IMR-90 (cell line): ENCODE measurements around the gene TRAPPC5. TPM values are rescaled to one million over a fixed set of nuclear protein-coding genes. Genes with fewer than 3 reads are reported as not detected.

Experiments
- ATAC-seq: fragments of 200-7000 bp; cut with Tn5 transposase; 2 replicates; pipeline ENCODE4 v1.9.1; 2020; ENCODE audit warnings: low read depth, mild to moderate bottlenecking, moderate library complexity
- BruUV-seq: library from RNA; stranded (reverse); fragments of 400-500 nt; replicated peaks from 2 replicates; lab custom pipeline; 2021; lab: Mats Ljungman, UMichigan
- CTCF ChIA-PET: fragments of 300-600 bp; formaldehyde crosslinking; extraction: SDS; loops from one replicate; lab custom pipeline; 2021; ENCODE audit warnings: antibody characterized with exemption; lab: Yijun Ruan, JAX
- POLR2A ChIA-PET: fragments of 300-600 bp; sonication (Branson Sonifier 250); formaldehyde crosslinking; loops from one replicate; lab custom pipeline; 2022; ENCODE audit warnings: antibody characterized with exemption; ENCODE audit not compliant: unreplicated experiment; lab: Charles Lee
- DNase-seq: peaks from one replicate; pipeline ENCODE4 v3.0.0; 2013
- H2AFZ ChIP-seq: replicated peaks from 2 replicates; pipeline ENCODE3; 2013; ENCODE audit warnings: low read length, mild to moderate bottlenecking; ENCODE audit not compliant: poor library complexity
- H2AK5ac ChIP-seq: 2 replicates; pipeline ENCODE4 v1.6.1; 2013; ENCODE audit warnings: low read depth, low read length, inconsistent platforms
- H2AK9ac ChIP-seq: replicated peaks from 2 replicates; pipeline ENCODE3; 2013; ENCODE audit warnings: mild to moderate bottlenecking, low read depth, low read length, moderate library complexity; ENCODE audit not compliant: poor library complexity
- H2BK120ac ChIP-seq: 2 replicates; pipeline ENCODE4 v1.6.1; 2013; ENCODE audit warnings: low read depth, low read length, inconsistent platforms
- H2BK15ac ChIP-seq: 3 replicates; pipeline ENCODE4 v1.6.1; 2013; ENCODE audit warnings: low read depth, low read length, inconsistent platforms
- H2BK20ac ChIP-seq: 2 replicates; pipeline ENCODE4 v1.6.1; 2013; ENCODE audit warnings: low read depth, mild to moderate bottlenecking, inconsistent platforms, low read length, moderate library complexity
- H2BK5ac ChIP-seq: 2 replicates; pipeline ENCODE4 v1.6.1; 2013; ENCODE audit warnings: mild to moderate bottlenecking, low read depth, low read length, inconsistent platforms; ENCODE audit not compliant: poor library complexity, severe bottlenecking
- H3K14ac ChIP-seq: replicated peaks from 2 replicates; pipeline ENCODE4 v1.6.1; 2013; ENCODE audit warnings: low read depth, low read length, inconsistent platforms
- H3K18ac ChIP-seq: 2 replicates; pipeline ENCODE4 v1.6.1; 2013; ENCODE audit warnings: low read depth, low read length, control low read depth
- H3K23ac ChIP-seq: 2 replicates; pipeline ENCODE4 v1.6.1; 2013; ENCODE audit warnings: low read depth, low read length, inconsistent platforms
- H3K27ac ChIP-seq: 2 replicates; pipeline ENCODE4 v1.5.1; 2013; ENCODE audit warnings: mild to moderate bottlenecking, control low read depth, low read length; ENCODE audit not compliant: insufficient read depth
- H3K27me3 ChIP-seq: 2 replicates; pipeline ENCODE4 v1.6.1; 2013; ENCODE audit warnings: low read length; ENCODE audit not compliant: control insufficient read depth, insufficient read depth
- H3K36me3 ChIP-seq: 2 replicates; pipeline ENCODE4 v1.6.1; 2013; ENCODE audit warnings: low read length, mixed read lengths; ENCODE audit not compliant: control insufficient read depth, insufficient read depth
- H3K4ac ChIP-seq: 2 replicates; pipeline ENCODE4 v1.6.1; 2013; ENCODE audit warnings: low read depth, low read length, inconsistent platforms
- H3K4me1 ChIP-seq: 2 replicates; pipeline ENCODE4 v1.6.1; 2013; ENCODE audit warnings: low read length, mixed read lengths; ENCODE audit not compliant: control insufficient read depth, insufficient read depth
- H3K4me2 ChIP-seq: 2 replicates; pipeline ENCODE4 v1.6.1; 2013; ENCODE audit warnings: low read depth, mild to moderate bottlenecking, control low read depth, low read length, moderate library complexity
- H3K4me3 ChIP-seq: 2 replicates; pipeline ENCODE4 v1.5.1; 2013; ENCODE audit warnings: low read depth, mild to moderate bottlenecking, control low read depth, low read length, moderate library complexity; ENCODE audit not compliant: insufficient read depth
- H3K56ac ChIP-seq: 2 replicates; pipeline ENCODE4 v1.6.1; 2013; ENCODE audit warnings: low read length, inconsistent platforms; ENCODE audit not compliant: insufficient read depth; ENCODE audit errors: extremely low read depth
- H3K79me1 ChIP-seq, 2 experiments: 2 replicates each; pipeline ENCODE4 v1.6.1; 2013; ENCODE audit warnings: low read length in 2 of 2, inconsistent platforms in 1 of 2, low read depth in 1 of 2
- H3K9ac ChIP-seq: 2 replicates; pipeline ENCODE4 v1.6.1; 2013; ENCODE audit warnings: low read depth, low read length, control low read depth
- H3K9me1 ChIP-seq: 2 replicates; pipeline ENCODE4 v1.6.1; 2013; ENCODE audit warnings: low read length, inconsistent platforms; ENCODE audit not compliant: insufficient read depth
- H3K9me3 ChIP-seq: 2 replicates; pipeline ENCODE4 v1.6.1; 2013; ENCODE audit warnings: low read length; ENCODE audit not compliant: control insufficient read depth, insufficient read depth
- H4K20me1 ChIP-seq: 2 replicates; pipeline ENCODE4 v1.6.1; 2013; ENCODE audit warnings: low read length, inconsistent platforms; ENCODE audit not compliant: insufficient read depth
- H4K5ac ChIP-seq: 2 replicates; pipeline ENCODE4 v1.6.1; 2013; ENCODE audit warnings: mild to moderate bottlenecking, low read depth, low read length, control low read depth
- H4K8ac ChIP-seq, 2 experiments: 2 replicates each; pipeline ENCODE4 v1.6.1; 2013; ENCODE audit warnings: low read depth in 2 of 2, low read length in 2 of 2, control low read depth in 1 of 2, inconsistent platforms in 1 of 2
- H4K91ac ChIP-seq: 2 replicates; pipeline ENCODE4 v1.6.1; 2013; ENCODE audit warnings: low read depth, low read length, inconsistent platforms; ENCODE audit not compliant: insufficient read depth
- BHLHE40 ChIP-seq: fragments of 150-350 bp; IDR thresholded peaks from 2 replicates; pipeline ENCODE4 v1.6.1; 2016; ENCODE audit warnings: mild to moderate bottlenecking, low read depth, low read length
- CEBPB ChIP-seq: IDR thresholded peaks from 2 replicates; pipeline ENCODE4 v1.6.1; 2012; ENCODE audit warnings: low read depth, low read length, improper control_type of control experiment
- FOS ChIP-seq: fragments of 150-350 bp; IDR thresholded peaks from 2 replicates; pipeline ENCODE4 v1.6.1; 2016; ENCODE audit warnings: low read depth, low read length
- MAZ ChIP-seq: IDR thresholded peaks from 2 replicates; pipeline ENCODE4 v1.6.1; 2012; ENCODE audit warnings: low read depth, mild to moderate bottlenecking, low read length, improper control_type of control experiment, moderate library complexity, borderline replicate concordance
- MXI1 ChIP-seq: IDR thresholded peaks from 2 replicates; pipeline ENCODE4 v1.6.1; 2012; ENCODE audit warnings: low read depth, mild to moderate bottlenecking, low read length, moderate library complexity, borderline replicate concordance
- NFE2L2 ChIP-seq: fragments of 150-350 bp; IDR thresholded peaks from 2 replicates; pipeline ENCODE4 v1.6.1; 2016; ENCODE audit warnings: low read depth, mild to moderate bottlenecking, low read length
- POLR2A ChIP-seq: IDR thresholded peaks from 2 replicates; pipeline ENCODE4 v1.6.1; 2012; ENCODE audit warnings: mild to moderate bottlenecking, low read depth, low read length
- RAD21 ChIP-seq: IDR thresholded peaks from 2 replicates; pipeline ENCODE4 v1.6.1; 2012; ENCODE audit warnings: low read length, improper control_type of control experiment
- RCOR1 ChIP-seq: IDR thresholded peaks from 2 replicates; pipeline ENCODE4 v1.6.1; 2012; ENCODE audit warnings: mild to moderate bottlenecking, low read length, improper control_type of control experiment; ENCODE audit not compliant: insufficient replicate concordance
- SMC3 ChIP-seq: fragments of 150-350 bp; IDR thresholded peaks from 2 replicates; pipeline ENCODE4 v1.6.1; 2016; ENCODE audit warnings: low read depth, mild to moderate bottlenecking, antibody characterized with exemption, low read length, moderate library complexity
- USF2 ChIP-seq: fragments of 150-350 bp; IDR thresholded peaks from 2 replicates; pipeline ENCODE4 v1.6.1; 2017; ENCODE audit warnings: mild to moderate bottlenecking, antibody characterized with exemption, low read length, low read depth
- whole genome bisulfite sequencing, 2 experiments: methylation state at CpG; one replicate each; pipeline versions ENCODE4 v1.1.5 to v1.1.7; 2013; ENCODE audit warnings: missing lambda C conversion rate in 2 of 2; ENCODE audit not compliant: insufficient read length in 1 of 2; ENCODE audit errors: extremely low coverage in 2 of 2; 5-methylcytosine and 5-hydroxymethylcytosine counted together
- dilution Hi-C: fragments of 300-500 bp; cut with HindIII; formaldehyde crosslinking; loops from one replicate; pipeline ENCODE4 v1.14.3; 2018; ENCODE audit warnings: low sequenced_read_pairs; ENCODE audit not compliant: unreplicated experiment
- in situ Hi-C: fragments of 300-500 bp; cut with MboI; formaldehyde crosslinking; loops from 3 replicates; pipeline ENCODE4 v1.14.3; 2019; ENCODE audit warnings: low sequenced_read_pairs, inconsistent platforms, mixed read lengths
- intact Hi-C: fragments of 100-400 bp; cut with micrococcal nuclease; formaldehyde crosslinking; loops from 2 replicates; pipeline ENCODE4 v1.10.0; 2022
- polyA plus RNA-seq, 3 experiments: library from polyadenylated mRNA; depleted of rRNA; stranded (reverse); fragments of >200 nt; gene quantifications; 2 replicates each; pipeline ENCODE4 v1.2.3, GENCODE V29; 2012; ENCODE audit warnings: low replicate concordance in 1 of 3
- total RNA-seq: library from RNA; depleted of rRNA; stranded (reverse); fragments of >200 nt; gene quantifications from 2 replicates; pipeline ENCODE4 v1.2.3, GENCODE V29; 2012
- TF ChIP-seq, protein P1 (sequence below): conservative IDR thresholded peaks from 2 replicates; pipeline ENCODE4 v1.5.1; 2012; ENCODE audit warnings: mild to moderate bottlenecking, low read depth, low read length, improper control_type of control experiment

Gene TRAPPC5
- total and polyA plus RNA-seq, 2 of the 4 experiments (the other 2 are of a cell fraction) = 54.7 to 109 TPM

- no peaks in the 10 kb centered on the region for H4K20me1 ChIP-seq
- H3K4me1 ChIP-seq = no peaks in the 10 kb centered on the region
- H4K5ac ChIP-seq = no peak overlapping the region
- TF ChIP-seq BHLHE40 = no peak
- no peak for TF ChIP-seq NFE2L2
- TF ChIP-seq CEBPB = no peak
- no peak for TF ChIP-seq USF2
- TF ChIP-seq, protein P1, sequence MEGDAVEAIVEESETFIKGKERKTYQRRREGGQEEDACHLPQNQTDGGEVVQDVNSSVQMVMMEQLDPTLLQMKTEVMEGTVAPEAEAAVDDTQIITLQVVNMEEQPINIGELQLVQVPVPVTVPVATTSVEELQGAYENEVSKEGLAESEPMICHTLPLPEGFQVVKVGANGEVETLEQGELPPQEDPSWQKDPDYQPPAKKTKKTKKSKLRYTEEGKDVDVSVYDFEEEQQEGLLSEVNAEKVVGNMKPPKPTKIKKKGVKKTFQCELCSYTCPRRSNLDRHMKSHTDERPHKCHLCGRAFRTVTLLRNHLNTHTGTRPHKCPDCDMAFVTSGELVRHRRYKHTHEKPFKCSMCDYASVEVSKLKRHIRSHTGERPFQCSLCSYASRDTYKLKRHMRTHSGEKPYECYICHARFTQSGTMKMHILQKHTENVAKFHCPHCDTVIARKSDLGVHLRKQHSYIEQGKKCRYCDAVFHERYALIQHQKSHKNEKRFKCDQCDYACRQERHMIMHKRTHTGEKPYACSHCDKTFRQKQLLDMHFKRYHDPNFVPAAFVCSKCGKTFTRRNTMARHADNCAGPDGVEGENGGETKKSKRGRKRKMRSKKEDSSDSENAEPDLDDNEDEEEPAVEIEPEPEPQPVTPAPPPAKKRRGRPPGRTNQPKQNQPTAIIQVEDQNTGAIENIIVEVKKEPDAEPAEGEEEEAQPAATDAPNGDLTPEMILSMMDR = no peak
- no peak for TF ChIP-seq POLR2A
- TF ChIP-seq FOS = no peak
- no peak for TF ChIP-seq MAZ
- no peak for TF ChIP-seq RCOR1
- TF ChIP-seq RAD21 = no peak
- no peak for TF ChIP-seq MXI1
- TF ChIP-seq SMC3 = no peak
- peaks cover 24% of the 10 kb centered on the region for H3K27me3 ChIP-seq
- WGBS, 2 experiments = no CpG with 5 or more reads among the region's 11 CpGs
- ATAC-seq = no peak
- no peak overlapping the region for H2BK120ac ChIP-seq
- no peak overlapping the region for H2BK15ac ChIP-seq
- H2AFZ ChIP-seq = no peak overlapping the region
- POLR2A ChIA-PET = no interaction called here
- dilution Hi-C loops = no loop called here
- H3K23ac ChIP-seq = no peak overlapping the region
- no peak overlapping the region for H3K4me3 ChIP-seq
- no peak overlapping the region for H3K14ac ChIP-seq
- no peaks in the 10 kb centered on the region for H3K79me1 ChIP-seq
- H2AK9ac ChIP-seq = peak overlapping the region; percentile 28
- in situ Hi-C loops = no loop called here
- no peak overlapping the region for H3K4ac ChIP-seq
- no peak overlapping the region for H3K56ac ChIP-seq
- no peak overlapping the region for H3K9ac ChIP-seq
- no peak overlapping the region for H2BK5ac ChIP-seq
- intact Hi-C loops = no loop called here
- H3K18ac ChIP-seq = no peak overlapping the region
- H4K8ac ChIP-seq = no peak overlapping the region
- no peak overlapping the region for H2BK20ac ChIP-seq
- no peak overlapping the region for H3K27ac ChIP-seq
- no peaks in the 10 kb centered on the region for H3K9me1 ChIP-seq
- no peaks in the 10 kb centered on the region for H3K9me3 ChIP-seq
- H4K91ac ChIP-seq = no peak overlapping the region
- CTCF ChIA-PET = interaction anchor here (0.7 to 1.4 kb wide), 2 partner anchors 18 to 84 kb away, joined by 3 to 6 read pairs; partner anchors contain the start of gene TRAPPC5
- no peak overlapping the region for H3K4me2 ChIP-seq
- no peaks in the 10 kb centered on the region for H3K36me3 ChIP-seq
- no peak overlapping the region for H2AK5ac ChIP-seq
- BruUV-seq = no TSS peak
- DNase-seq = no peak
These were observed 17.9 kb downstream of the TRAPPC5 start for GRCh38 chr19:7698583-7698982.
